ENCODE results near the gene MON1A.
A peak's percentile ranks its signal among the peaks of the same experiment; 100 is the strongest.

MON1A gene

GRCh38 chr3:49883998-49884397 is 45.6 kb downstream of the MON1A start:
- Histone ChIP-seq H4K20me1 (ENCODE audit: control insufficient read depth, insufficient read depth, low read depth, low read length) (no peaks in the 10 kb centered on the region), H3K36me3 (ENCODE audit: control insufficient read depth, low read length) (no peaks in the 10 kb centered on the region), H3F3A (ENCODE audit: control insufficient read depth, insufficient read depth) (no peaks in the 10 kb centered on the region), H3K4me3 (ENCODE audit: low read length) (no peak overlapping the region), H3K9me2 (replicated peaks; ENCODE audit: control insufficient read depth, low read length) (no peaks in the 10 kb centered on the region), H3K4me2 (ENCODE audit: low read length) (no peak overlapping the region), H3K27ac (ENCODE audit: low read depth, low read length) (no peak overlapping the region), H3K9me3 (ENCODE audit: control insufficient read depth, insufficient read depth, low read length) (no peaks in the 10 kb centered on the region), H3K79me2 (ENCODE audit: control insufficient read depth, low read length) (no peaks in the 10 kb centered on the region), H3K27me3 (ENCODE audit: control insufficient read depth, low read length) (no peaks in the 10 kb centered on the region), H3K4me1 (ENCODE audit: control insufficient read depth, low read length) (peaks cover 25% of the 10 kb centered on the region)
- TF ChIP-seq CTCF (IDR thresholded peaks at IDR 0.05; ENCODE audit: low read depth, low read length, poor library complexity, severe bottlenecking) = no peak
- no peak for TF ChIP-seq EZH2phosphoT487 (IDR thresholded peaks at IDR 0.05; ENCODE audit: borderline replicate concordance, low read length)

GRCh38 chr3:49882166-49882565 is 47.4 kb downstream of the MON1A start:
- H3K4me3 ChIP-seq (ENCODE audit: low read length) = no peak overlapping the region
- peak overlapping the region; percentile 33 for H3K4me2 ChIP-seq (ENCODE audit: low read length)
- TF ChIP-seq EZH2phosphoT487 (IDR thresholded peaks at IDR 0.05; ENCODE audit: borderline replicate concordance, low read length) = no peak
- TF ChIP-seq CTCF (IDR thresholded peaks at IDR 0.05; ENCODE audit: low read depth, low read length, poor library complexity, severe bottlenecking) = no peak
- no peaks in the 10 kb centered on the region for H3K9me3 ChIP-seq (ENCODE audit: control insufficient read depth, insufficient read depth, low read length)
- H3K27ac ChIP-seq (ENCODE audit: low read depth, low read length) = no peak overlapping the region
- H3K4me1 ChIP-seq (ENCODE audit: control insufficient read depth, low read length) = peaks cover 25% of the 10 kb centered on the region
- H4K20me1 ChIP-seq (ENCODE audit: control insufficient read depth, insufficient read depth, low read depth, low read length) = no peaks in the 10 kb centered on the region; the same call in 1 of the 2 replicates
- H3K79me2 ChIP-seq (ENCODE audit: control insufficient read depth, low read length) = no peaks in the 10 kb centered on the region
- no peaks in the 10 kb centered on the region for H3K9me2 ChIP-seq (replicated peaks; ENCODE audit: control insufficient read depth, low read length)
- H3K27me3 ChIP-seq (ENCODE audit: control insufficient read depth, low read length) = no peaks in the 10 kb centered on the region
- H3K36me3 ChIP-seq (ENCODE audit: control insufficient read depth, low read length) = no peaks in the 10 kb centered on the region
- H3F3A ChIP-seq (ENCODE audit: control insufficient read depth, insufficient read depth) = no peaks in the 10 kb centered on the region

GRCh38 chr3:49880581-49881315 is 48.9 kb downstream of the MON1A start:
- no peaks in the 10 kb centered on the region for H3K27me3 ChIP-seq (ENCODE audit: control insufficient read depth, low read length)
- H3K9me2 ChIP-seq (replicated peaks; ENCODE audit: control insufficient read depth, low read length) = no peaks in the 10 kb centered on the region
- H3F3A ChIP-seq (ENCODE audit: control insufficient read depth, insufficient read depth) = no peaks in the 10 kb centered on the region
- no peak for TF ChIP-seq EZH2phosphoT487 (IDR thresholded peaks at IDR 0.05; ENCODE audit: borderline replicate concordance, low read length)
- TF ChIP-seq CTCF (IDR thresholded peaks at IDR 0.05; ENCODE audit: low read depth, low read length, poor library complexity, severe bottlenecking) = no peak
- H3K27ac ChIP-seq (ENCODE audit: low read depth, low read length) = no peak overlapping the region
- peaks cover 25% of the 10 kb centered on the region for H3K4me1 ChIP-seq (ENCODE audit: control insufficient read depth, low read length)
- H3K4me2 ChIP-seq (ENCODE audit: low read length) = peak overlapping the region; percentile 33
- no peaks in the 10 kb centered on the region; the same call in 1 of the 2 replicates for H4K20me1 ChIP-seq (ENCODE audit: control insufficient read depth, insufficient read depth, low read depth, low read length)
- H3K4me3 ChIP-seq (ENCODE audit: low read length) = no peak overlapping the region
- H3K9me3 ChIP-seq (ENCODE audit: control insufficient read depth, insufficient read depth, low read length) = no peaks in the 10 kb centered on the region
- no peaks in the 10 kb centered on the region for H3K36me3 ChIP-seq (ENCODE audit: control insufficient read depth, low read length)
- H3K79me2 ChIP-seq (ENCODE audit: control insufficient read depth, low read length) = no peaks in the 10 kb centered on the region
